CD4-positive, CD25-positive, alpha-beta regulatory T cell (primary cell): Measurements from ENCODE around the gene STK31. TPM values are rescaled to one million over a fixed set of nuclear protein-coding genes. Genes with fewer than 3 reads are reported as not detected.
"Not testable (repeated sequence)": the region's sequence is repeated elsewhere in the genome, so short reads cannot be mapped to it uniquely, and the experiment has no call there.

Source experiments
- ATAC-seq, 2 donors: fragments of 150-1000 bp; cut with Tn5 transposase; one replicate each; pipeline ENCODE4 v1.10.0; 2021; ENCODE audit warnings: low read depth in 2 of 2, moderate number of reproducible peaks in 2 of 2, moderate library complexity in 1 of 2
- DNase-seq, 3 donors: peaks; one replicate each; pipeline versions ENCODE4 v3.0.0 to v3.0.0-alpha.2; 2012 to 2022; ENCODE audit warnings: mixed read lengths in 1 of 3
- H3K27ac ChIP-seq: one replicate; pipeline ENCODE4 v1.7.0; 2013; ENCODE audit warnings: mild to moderate bottlenecking, low read length; ENCODE audit not compliant: insufficient read depth, poor library complexity, severe bottlenecking
- H3K27me3 ChIP-seq: one replicate; pipeline ENCODE4 v1.7.0; 2013; ENCODE audit warnings: low read length; ENCODE audit not compliant: control insufficient read depth, insufficient read depth
- H3K36me3 ChIP-seq: one replicate; pipeline ENCODE4 v1.7.0; 2013; ENCODE audit warnings: mild to moderate bottlenecking, low read length, moderate library complexity; ENCODE audit not compliant: control insufficient read depth, insufficient read depth
- H3K4me1 ChIP-seq: 2 replicates; pipeline ENCODE4 v1.7.0; 2013; ENCODE audit warnings: mild to moderate bottlenecking, low read length; ENCODE audit not compliant: insufficient read depth, control insufficient read depth, poor library complexity, severe bottlenecking
- H3K4me3 ChIP-seq: one replicate; pipeline ENCODE4 v1.7.0; 2013; ENCODE audit warnings: low read depth, mild to moderate bottlenecking, low read length, moderate library complexity
- H3K9me3 ChIP-seq, 2 experiments: 1 replicate in 1 of 2; 2 replicates in 1 of 2; pipeline ENCODE4 v1.7.0; 2013; ENCODE audit warnings: low read length in 2 of 2, mild to moderate bottlenecking in 1 of 2, moderate library complexity in 1 of 2; ENCODE audit not compliant: control insufficient read depth in 2 of 2
- H3K27ac Mint-ChIP-seq, 3 donors: one replicate each; pipeline ENCODE4 v1.8.0; 2020 to 2022; ENCODE audit warnings: mild to moderate bottlenecking in 3 of 3, mixed read lengths in 3 of 3, moderate library complexity in 2 of 3
- H3K27me3 Mint-ChIP-seq: one replicate; pipeline ENCODE4 v1.8.0; 2022; ENCODE audit warnings: mild to moderate bottlenecking, mixed read lengths
- H3K36me3 Mint-ChIP-seq: one replicate; pipeline ENCODE4 v1.8.0; 2020; ENCODE audit warnings: mixed read lengths
- H3K4me1 Mint-ChIP-seq, 4 donors: one replicate each; pipeline ENCODE4 v1.8.0; 2020 to 2022; ENCODE audit warnings: mixed read lengths in 4 of 4, mild to moderate bottlenecking in 1 of 4
- H3K4me3 Mint-ChIP-seq, 4 donors: one replicate each; pipeline ENCODE4 v1.8.0; 2020 to 2022; ENCODE audit warnings: mild to moderate bottlenecking in 4 of 4, mixed read lengths in 4 of 4, moderate library complexity in 3 of 4
- H3K9me3 Mint-ChIP-seq, 7 donors: one replicate each; pipeline ENCODE4 v1.8.0; 2020 to 2022; ENCODE audit warnings: mixed read lengths in 7 of 7, mild to moderate bottlenecking in 3 of 7, moderate library complexity in 2 of 7
- polyA plus RNA-seq, 4 donors: library from polyadenylated mRNA; unstranded; fragments of 300-500 nt; fragmentation: Illumina TruSeq; gene quantifications; one replicate each; pipeline ENCODE4 v1.2.3, GENCODE V29; 2021
- total RNA-seq: library from RNA; stranded (reverse); gene quantifications from one replicate; pipeline ENCODE4 v1.2.3, GENCODE V29; 2022

Gene STK31
- total and polyA plus RNA-seq, 5 donors from 2014 or later, result 0.11 to 0.44 TPM; not detected in 3

DNA sequence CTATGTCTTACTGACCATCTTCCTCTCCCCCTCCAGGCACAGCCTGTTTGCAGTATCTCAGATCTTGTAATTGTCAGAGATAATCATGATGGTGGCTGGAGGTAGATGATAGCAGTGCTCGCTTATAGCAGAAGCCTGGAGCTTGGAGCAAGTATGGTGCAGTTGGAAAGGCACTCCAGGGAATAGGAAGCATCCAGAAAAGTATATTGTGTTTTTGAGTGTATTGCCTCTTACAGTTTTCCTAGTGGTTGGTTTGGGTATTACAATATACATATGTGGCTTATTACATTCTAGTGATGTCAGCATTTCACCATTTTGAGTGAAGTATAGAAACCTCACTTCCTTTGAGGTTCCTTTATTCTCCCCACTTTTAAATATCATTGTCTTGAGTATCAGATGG is 101.5 kb downstream of the STK31 start:
- no peaks in the 10 kb centered on the region for H3K36me3 ChIP-seq
- H3K4me1 Mint-ChIP-seq, result no peaks in the 10 kb centered on the region
- H3K4me3 Mint-ChIP-seq, result no peak overlapping the region
- no peaks in the 10 kb centered on the region for H3K27me3 Mint-ChIP-seq
- peaks cover 0 to 2% of the 10 kb centered on the region in 2 experiments for H3K9me3 ChIP-seq
- no peaks in the 10 kb centered on the region for H3K27me3 ChIP-seq
- H3K36me3 Mint-ChIP-seq, result no peaks in the 10 kb centered on the region
- no peaks in the 10 kb centered on the region for H3K4me1 ChIP-seq
- no peak overlapping the region for H3K4me3 ChIP-seq
- H3K27ac Mint-ChIP-seq, result no peak overlapping the region
- H3K9me3 Mint-ChIP-seq, result peaks cover 0 to 13% (median 4%) of the 10 kb centered on the region in 7 donors
- DNase-seq (peak in 1 of 3 donors; percentile 16), ATAC-seq (no peak)
- H3K27ac ChIP-seq, result no peak overlapping the region

DNA sequence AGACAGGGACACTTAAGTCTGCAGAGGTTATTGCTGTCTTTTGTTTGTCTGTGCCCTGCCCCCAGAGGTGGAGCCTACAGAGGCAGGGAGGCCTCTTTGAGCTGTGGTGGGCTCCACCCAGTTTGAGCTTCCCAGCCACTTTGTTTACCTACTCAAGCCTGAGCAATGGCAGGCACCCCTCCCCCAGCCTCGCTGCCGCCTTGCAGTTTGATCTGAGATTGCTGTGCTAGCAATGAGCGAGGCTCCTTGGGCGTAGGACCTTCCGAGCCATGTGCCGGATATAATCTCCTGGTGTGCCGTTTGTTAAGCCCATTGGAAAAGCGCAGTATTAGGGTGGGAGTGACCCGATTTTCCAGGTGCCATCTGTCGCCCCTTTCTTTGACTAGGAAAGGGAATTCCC is 118.1 kb downstream of the STK31 start:
- H3K4me3 ChIP-seq, H3K4me3 Mint-ChIP-seq, H3K27me3 ChIP-seq, H3K36me3 ChIP-seq, H3K4me1 ChIP-seq, H3K36me3 Mint-ChIP-seq, H3K4me1 Mint-ChIP-seq, H3K27ac Mint-ChIP-seq, ATAC-seq, H3K27me3 Mint-ChIP-seq, H3K9me3 ChIP-seq, DNase-seq, H3K27ac ChIP-seq: not testable (repeated sequence)
- peaks cover 0 to 24% (median 5%) of the 10 kb centered on the region in 7 donors for H3K9me3 Mint-ChIP-seq

DNA sequence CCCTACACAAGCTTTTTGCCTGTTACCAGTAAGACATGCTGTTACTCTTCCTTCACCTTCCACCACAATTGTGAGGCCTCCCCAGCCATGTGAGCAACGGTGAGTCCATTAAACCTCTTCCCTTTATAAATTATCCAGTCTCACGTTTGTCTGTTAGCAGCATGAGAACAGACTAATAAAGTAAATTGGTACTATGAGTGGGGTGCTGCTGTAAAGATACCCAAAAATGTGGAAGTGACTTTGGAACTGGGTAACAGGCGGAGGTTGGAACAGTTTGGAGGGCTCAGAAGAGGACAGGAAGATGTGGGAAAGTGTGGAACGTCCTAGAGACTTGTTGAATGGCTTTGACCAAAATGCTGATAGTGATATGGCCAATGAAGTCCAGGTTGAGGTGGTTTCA is 122.7 kb downstream of the STK31 start:
- H3K27ac ChIP-seq, H3K36me3 ChIP-seq, ATAC-seq, H3K27me3 ChIP-seq, H3K27me3 Mint-ChIP-seq, H3K4me1 ChIP-seq, H3K4me3 ChIP-seq, H3K27ac Mint-ChIP-seq, H3K36me3 Mint-ChIP-seq, DNase-seq, H3K9me3 ChIP-seq, H3K4me1 Mint-ChIP-seq, H3K4me3 Mint-ChIP-seq: not testable (repeated sequence)
- peaks cover 0 to 35% (median 16%) of the 10 kb centered on the region in 7 donors for H3K9me3 Mint-ChIP-seq

DNA sequence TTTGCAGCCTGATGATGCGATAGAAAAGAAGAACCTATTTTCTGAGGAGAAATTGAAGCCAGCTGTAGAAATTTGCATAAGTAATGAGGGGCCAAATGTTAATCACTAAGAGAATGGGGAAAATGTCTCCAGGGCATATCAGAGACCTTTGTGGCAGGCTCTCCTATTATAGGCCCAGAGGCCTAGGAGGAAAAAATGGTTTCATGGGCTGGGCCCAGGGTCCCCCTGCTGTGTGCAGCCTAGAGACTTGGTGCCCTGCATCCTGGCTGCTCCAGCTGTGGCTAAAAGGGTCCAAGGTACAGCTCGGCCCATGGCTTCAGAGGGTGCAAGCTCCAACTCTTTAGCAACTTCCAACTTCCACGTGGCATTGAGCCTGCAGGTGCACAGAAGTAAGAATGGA is 123.4 kb downstream of the STK31 start:
- Mint-ChIP-seq H3K27ac (no peak overlapping the region), H3K27me3 (no peaks in the 10 kb centered on the region), H3K4me1 (no peaks in the 10 kb centered on the region), H3K9me3 (peaks cover 0 to 39% (median 17%) of the 10 kb centered on the region in 7 donors), H3K4me3 (no peak overlapping the region), H3K36me3 (peaks cover 10% of the 10 kb centered on the region)
- no peak overlapping the region for H3K27ac ChIP-seq
- no peaks in the 10 kb centered on the region for H3K36me3 ChIP-seq
- H3K9me3 ChIP-seq, result peaks cover 3 to 7% of the 10 kb centered on the region in 2 experiments
- ATAC-seq (no peak), DNase-seq (no peak)
- H3K4me1 ChIP-seq, result no peaks in the 10 kb centered on the region
- H3K4me3 ChIP-seq, result no peak overlapping the region
- no peaks in the 10 kb centered on the region for H3K27me3 ChIP-seq

DNA sequence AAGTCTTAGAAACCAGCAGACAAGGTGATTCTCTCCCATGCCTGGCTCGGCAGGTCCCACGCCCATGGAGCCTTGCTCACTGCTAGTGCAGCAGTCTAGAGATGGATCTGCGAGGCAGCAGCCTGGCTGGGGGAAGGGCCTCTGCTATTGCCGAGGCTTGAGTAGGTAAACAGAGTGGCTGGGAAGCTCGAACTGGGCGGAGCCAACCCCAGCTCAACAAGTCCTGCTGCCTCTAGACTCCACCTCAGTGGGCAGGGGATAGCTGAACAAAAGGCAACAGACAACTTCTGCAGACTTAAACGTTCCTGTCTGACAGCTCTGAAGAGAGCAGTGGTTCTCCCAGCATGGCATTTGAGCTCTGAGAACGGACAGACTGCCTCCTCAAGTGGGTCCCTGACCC is 134.8 kb downstream of the STK31 start:
- not testable (repeated sequence) for H3K27ac ChIP-seq, ATAC-seq, H3K9me3 ChIP-seq, H3K27ac Mint-ChIP-seq, H3K27me3 ChIP-seq, H3K4me3 ChIP-seq, H3K4me3 Mint-ChIP-seq, H3K36me3 ChIP-seq, DNase-seq, H3K4me1 ChIP-seq, H3K36me3 Mint-ChIP-seq, H3K27me3 Mint-ChIP-seq, H3K4me1 Mint-ChIP-seq
- peaks cover 0 to 45% (median 9%) of the 10 kb centered on the region in 7 donors for H3K9me3 Mint-ChIP-seq

DNA sequence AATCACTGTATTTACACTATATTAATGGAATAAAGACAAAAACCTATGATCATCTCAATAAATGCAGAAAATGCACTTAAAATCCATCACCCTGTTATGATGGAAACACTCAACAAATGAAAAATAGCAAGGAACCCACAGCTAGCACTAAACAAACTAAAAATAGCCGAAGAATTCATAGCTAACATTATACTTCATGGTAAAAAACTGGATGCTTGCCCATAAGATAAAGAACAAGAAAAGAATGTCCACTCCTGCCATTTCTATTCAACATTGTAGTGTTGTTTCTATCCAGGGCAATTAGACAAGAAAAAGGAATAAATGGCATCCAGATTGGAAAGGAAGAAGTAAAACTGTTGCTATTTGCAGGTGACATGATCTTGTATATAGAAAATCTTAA is 142.1 kb downstream of the STK31 start:
- Mint-ChIP-seq H3K9me3 (peaks cover 0 to 19% (median 8%) of the 10 kb centered on the region in 7 donors), H3K4me3 (no peak overlapping the region), H3K27ac (no peak overlapping the region), H3K4me1 (no peaks in the 10 kb centered on the region), H3K27me3 (no peaks in the 10 kb centered on the region), H3K36me3 (no peaks in the 10 kb centered on the region)
- Histone ChIP-seq H3K4me1 (no peaks in the 10 kb centered on the region), H3K36me3 (no peaks in the 10 kb centered on the region), H3K4me3 (no peak overlapping the region), H3K27ac (no peak overlapping the region), H3K9me3 (peaks cover 0 to 5% of the 10 kb centered on the region in 2 experiments), H3K27me3 (no peaks in the 10 kb centered on the region)
- no peak for ATAC-seq
- DNase-seq, result no peak

DNA sequence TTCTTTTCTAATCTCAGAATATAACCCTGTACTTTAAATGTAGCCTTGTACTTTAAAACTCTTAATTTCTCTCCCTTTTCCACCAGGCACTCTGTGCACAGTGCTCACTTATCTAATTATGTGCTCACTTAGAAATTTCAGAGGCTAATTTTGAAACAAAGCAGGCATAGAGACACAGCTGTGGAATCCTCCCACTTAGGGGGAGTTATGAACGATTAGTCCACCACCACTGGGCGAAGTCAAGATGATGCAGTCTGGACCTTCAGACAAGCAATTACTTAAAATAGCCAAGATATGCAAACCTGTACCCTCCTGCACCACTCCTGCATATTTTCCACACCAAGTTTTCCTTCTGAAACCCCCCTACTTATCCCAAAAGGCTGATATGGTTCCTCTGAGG is 143.0 kb downstream of the STK31 start:
- DNase-seq (no peak), ATAC-seq (no peak)
- no peak overlapping the region for H3K4me3 Mint-ChIP-seq
- H3K27me3 Mint-ChIP-seq, result no peaks in the 10 kb centered on the region
- H3K36me3 Mint-ChIP-seq, result no peaks in the 10 kb centered on the region
- Histone ChIP-seq H3K9me3 (peaks cover 0 to 5% of the 10 kb centered on the region in 2 experiments), H3K4me3 (no peak overlapping the region), H3K4me1 (no peaks in the 10 kb centered on the region), H3K36me3 (no peaks in the 10 kb centered on the region), H3K27ac (no peak overlapping the region), H3K27me3 (no peaks in the 10 kb centered on the region)
- H3K27ac Mint-ChIP-seq, result no peak overlapping the region
- H3K9me3 Mint-ChIP-seq, result peaks cover 0 to 16% (median 6%) of the 10 kb centered on the region in 7 donors
- no peaks in the 10 kb centered on the region for H3K4me1 Mint-ChIP-seq

DNA sequence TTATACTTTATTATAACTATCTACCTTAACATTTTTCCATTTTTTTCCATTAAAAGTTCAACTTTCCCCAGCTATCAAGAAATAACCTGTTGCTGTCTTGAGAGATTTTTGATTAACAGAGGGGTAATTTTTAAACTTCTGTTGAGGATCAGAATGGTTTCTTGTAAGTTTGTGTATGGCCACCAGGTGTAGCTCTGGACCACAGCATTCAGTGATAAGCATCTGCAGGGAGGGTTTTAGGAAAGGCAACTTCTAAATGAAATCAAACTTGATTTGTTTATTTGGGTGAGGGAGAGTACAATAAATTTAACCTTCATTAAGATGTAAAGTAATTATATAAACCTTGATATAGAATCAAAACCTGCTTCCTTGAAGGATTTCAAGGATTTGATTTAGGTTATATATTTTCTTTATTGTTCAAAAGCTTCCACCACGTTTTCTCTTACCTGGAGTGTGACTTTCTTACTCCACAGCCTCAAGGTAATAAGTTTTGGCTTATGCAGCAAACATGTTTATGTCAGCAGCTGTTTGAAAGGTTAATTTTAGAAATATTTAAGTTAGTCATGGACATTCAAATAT is 153.3 kb downstream of the STK31 start:
- peak in 1 of 3 donors; percentile 30 for DNase-seq
- no peaks in the 10 kb centered on the region for H3K4me1 ChIP-seq
- no peaks in the 10 kb centered on the region for H3K27me3 ChIP-seq
- ATAC-seq, result no peak
- H3K27ac ChIP-seq, result no peak overlapping the region
- H3K4me3 ChIP-seq, result no peak overlapping the region
- Mint-ChIP-seq H3K4me1 (no peaks in the 10 kb centered on the region), H3K36me3 (no peaks in the 10 kb centered on the region), H3K27ac (no peak overlapping the region), H3K4me3 (no peak overlapping the region), H3K9me3 (peaks cover 0 to 3% (median 0%) of the 10 kb centered on the region in 7 donors), H3K27me3 (no peaks in the 10 kb centered on the region)
- no peaks in the 10 kb centered on the region for H3K9me3 ChIP-seq
- no peaks in the 10 kb centered on the region for H3K36me3 ChIP-seq
